Right lobe of liver (tissue), 4 donors: ENCODE data around the gene TRIM51.
"Not testable (repeated sequence)": the region's sequence is repeated elsewhere in the genome, so short reads cannot be mapped to it uniquely, and the experiment has no call there.

Experiments used
- POLR2A ChIP-seq: fragments of 450-650 bp; IDR thresholded peaks from one replicate; pipeline ENCODE4 v1.6.1; 2017; ENCODE audit warnings: antibody characterized with exemption, mild to moderate bottlenecking
- TF ChIP-seq, protein P1 (sequence below), 4 donors: fragments of 200-600 bp in 3 of 4; fragments of 450-650 bp in 1 of 4; IDR thresholded peaks; one replicate each; pipeline versions ENCODE4 v1.5.1 to v1.8.0; 2016 to 2022; ENCODE audit warnings: antibody characterized with exemption in 4 of 4, mild to moderate bottlenecking in 2 of 4
- donor health status: DM: no; HTN: no; CAD: no.
- donor health status: DM: no; HTN: no; CAD: no.
- donor health status: DM: no; HTN: yes; CAD: no.

DNA sequence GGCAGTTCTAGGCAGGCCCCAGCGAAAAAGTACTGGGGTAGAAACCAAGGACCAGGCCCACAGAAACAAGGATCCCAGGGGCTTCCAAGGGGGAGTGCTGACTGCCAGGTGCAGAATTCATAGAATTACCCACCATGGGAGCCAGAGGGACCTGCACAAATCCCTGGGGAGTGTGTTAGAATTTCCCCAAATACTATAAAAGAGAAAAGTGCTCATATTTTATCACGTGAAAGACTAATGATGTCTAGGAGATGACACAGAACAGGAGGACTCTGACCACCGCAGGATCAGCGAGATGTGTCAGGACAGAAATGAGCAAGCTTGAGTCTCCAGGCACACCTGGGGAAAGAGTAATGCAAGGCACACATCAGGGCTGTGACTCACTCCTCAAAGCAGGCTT is 15.7 kb upstream of the TRIM51 start:
- TF ChIP-seq, protein P1, sequence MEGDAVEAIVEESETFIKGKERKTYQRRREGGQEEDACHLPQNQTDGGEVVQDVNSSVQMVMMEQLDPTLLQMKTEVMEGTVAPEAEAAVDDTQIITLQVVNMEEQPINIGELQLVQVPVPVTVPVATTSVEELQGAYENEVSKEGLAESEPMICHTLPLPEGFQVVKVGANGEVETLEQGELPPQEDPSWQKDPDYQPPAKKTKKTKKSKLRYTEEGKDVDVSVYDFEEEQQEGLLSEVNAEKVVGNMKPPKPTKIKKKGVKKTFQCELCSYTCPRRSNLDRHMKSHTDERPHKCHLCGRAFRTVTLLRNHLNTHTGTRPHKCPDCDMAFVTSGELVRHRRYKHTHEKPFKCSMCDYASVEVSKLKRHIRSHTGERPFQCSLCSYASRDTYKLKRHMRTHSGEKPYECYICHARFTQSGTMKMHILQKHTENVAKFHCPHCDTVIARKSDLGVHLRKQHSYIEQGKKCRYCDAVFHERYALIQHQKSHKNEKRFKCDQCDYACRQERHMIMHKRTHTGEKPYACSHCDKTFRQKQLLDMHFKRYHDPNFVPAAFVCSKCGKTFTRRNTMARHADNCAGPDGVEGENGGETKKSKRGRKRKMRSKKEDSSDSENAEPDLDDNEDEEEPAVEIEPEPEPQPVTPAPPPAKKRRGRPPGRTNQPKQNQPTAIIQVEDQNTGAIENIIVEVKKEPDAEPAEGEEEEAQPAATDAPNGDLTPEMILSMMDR (IDR thresholded peaks at IDR 0.05): not testable (repeated sequence)
- TF ChIP-seq POLR2A: not testable (repeated sequence)
